PFSK-1 (cell line): ENCODE results near the gene SEC14L5.

Experiments
- POLR2AphosphoS5 ChIP-seq: IDR thresholded peaks from 2 replicates; pipeline ENCODE4 v1.6.1; 2012; ENCODE audit warnings: low read depth, mild to moderate bottlenecking, control low read depth, low read length, moderate library complexity
- TAF1 ChIP-seq: IDR thresholded peaks from 2 replicates; pipeline ENCODE4 v1.6.1; 2012; ENCODE audit warnings: low read length, control low read depth, borderline replicate concordance; ENCODE audit not compliant: insufficient read depth
- TF ChIP-seq, protein P1 (sequence below), 2 experiments: IDR thresholded peaks; 2 replicates each; pipeline versions ENCODE4 v1.6.1 to v1.8.0; 2011 to 2012; ENCODE audit warnings: low read depth in 2 of 2, low read length in 2 of 2, control low read depth in 1 of 2, inconsistent platforms in 1 of 2, mild to moderate bottlenecking in 1 of 2, moderate library complexity in 1 of 2; ENCODE audit not compliant: insufficient read depth in 1 of 2

DNA sequence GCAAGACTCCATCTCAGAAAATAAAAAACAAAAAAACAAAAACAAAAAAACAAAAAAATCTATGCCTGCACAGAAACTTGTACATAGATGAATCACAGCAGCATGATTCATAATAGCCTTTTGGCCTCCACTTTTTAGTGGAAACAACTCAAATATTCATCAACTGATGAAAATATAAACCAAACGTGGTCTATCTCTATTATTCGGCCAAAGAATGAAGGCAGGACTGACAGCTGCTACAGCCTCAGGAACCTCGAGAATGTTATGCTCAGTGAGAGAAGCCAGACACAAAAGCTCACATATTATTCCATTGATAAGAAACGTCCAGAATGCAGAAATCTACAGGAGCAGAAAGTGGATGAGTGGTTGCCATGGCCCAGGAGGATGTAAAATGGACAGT is 41.0 kb upstream of the SEC14L5 start:
- no peak for TF ChIP-seq TAF1
- TF ChIP-seq POLR2AphosphoS5: no peak
- TF ChIP-seq, protein P1, sequence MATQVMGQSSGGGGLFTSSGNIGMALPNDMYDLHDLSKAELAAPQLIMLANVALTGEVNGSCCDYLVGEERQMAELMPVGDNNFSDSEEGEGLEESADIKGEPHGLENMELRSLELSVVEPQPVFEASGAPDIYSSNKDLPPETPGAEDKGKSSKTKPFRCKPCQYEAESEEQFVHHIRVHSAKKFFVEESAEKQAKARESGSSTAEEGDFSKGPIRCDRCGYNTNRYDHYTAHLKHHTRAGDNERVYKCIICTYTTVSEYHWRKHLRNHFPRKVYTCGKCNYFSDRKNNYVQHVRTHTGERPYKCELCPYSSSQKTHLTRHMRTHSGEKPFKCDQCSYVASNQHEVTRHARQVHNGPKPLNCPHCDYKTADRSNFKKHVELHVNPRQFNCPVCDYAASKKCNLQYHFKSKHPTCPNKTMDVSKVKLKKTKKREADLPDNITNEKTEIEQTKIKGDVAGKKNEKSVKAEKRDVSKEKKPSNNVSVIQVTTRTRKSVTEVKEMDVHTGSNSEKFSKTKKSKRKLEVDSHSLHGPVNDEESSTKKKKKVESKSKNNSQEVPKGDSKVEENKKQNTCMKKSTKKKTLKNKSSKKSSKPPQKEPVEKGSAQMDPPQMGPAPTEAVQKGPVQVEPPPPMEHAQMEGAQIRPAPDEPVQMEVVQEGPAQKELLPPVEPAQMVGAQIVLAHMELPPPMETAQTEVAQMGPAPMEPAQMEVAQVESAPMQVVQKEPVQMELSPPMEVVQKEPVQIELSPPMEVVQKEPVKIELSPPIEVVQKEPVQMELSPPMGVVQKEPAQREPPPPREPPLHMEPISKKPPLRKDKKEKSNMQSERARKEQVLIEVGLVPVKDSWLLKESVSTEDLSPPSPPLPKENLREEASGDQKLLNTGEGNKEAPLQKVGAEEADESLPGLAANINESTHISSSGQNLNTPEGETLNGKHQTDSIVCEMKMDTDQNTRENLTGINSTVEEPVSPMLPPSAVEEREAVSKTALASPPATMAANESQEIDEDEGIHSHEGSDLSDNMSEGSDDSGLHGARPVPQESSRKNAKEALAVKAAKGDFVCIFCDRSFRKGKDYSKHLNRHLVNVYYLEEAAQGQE (IDR thresholded peaks at IDR 0.05; ENCODE audit: insufficient read depth in 1 of 2, low read depth in 2 of 2, low read length in 2 of 2): no peak
